Coronary artery (tissue), 2 donors: ENCODE results near the gene TMEM87B.
"Not testable (repeated sequence)": the region's sequence is repeated elsewhere in the genome, so short reads cannot be mapped to it uniquely, and the experiment has no call there.

Source experiments
- DNase-seq: peaks from one replicate; pipeline ENCODE4 v3.0.0-alpha.2; 2017; ENCODE audit warnings: low spot score
- H3K27ac ChIP-seq, 2 donors: fragments of 200-600 bp; sonication (generic); one replicate each; pipeline ENCODE4 v1.5.1; 2016 to 2019
- H3K4me3 ChIP-seq: fragments of 200-600 bp; sonication (generic); 2 replicates; pipeline ENCODE4 v1.5.1; 2016; ENCODE audit warnings: mild to moderate bottlenecking, moderate library complexity
- CTCF ChIP-seq: fragments of 200-600 bp; sonication (generic); IDR thresholded peaks from one replicate; pipeline ENCODE4 v1.5.1; 2019; ENCODE audit warnings: antibody characterized with exemption

Gene TMEM87B

DNA sequence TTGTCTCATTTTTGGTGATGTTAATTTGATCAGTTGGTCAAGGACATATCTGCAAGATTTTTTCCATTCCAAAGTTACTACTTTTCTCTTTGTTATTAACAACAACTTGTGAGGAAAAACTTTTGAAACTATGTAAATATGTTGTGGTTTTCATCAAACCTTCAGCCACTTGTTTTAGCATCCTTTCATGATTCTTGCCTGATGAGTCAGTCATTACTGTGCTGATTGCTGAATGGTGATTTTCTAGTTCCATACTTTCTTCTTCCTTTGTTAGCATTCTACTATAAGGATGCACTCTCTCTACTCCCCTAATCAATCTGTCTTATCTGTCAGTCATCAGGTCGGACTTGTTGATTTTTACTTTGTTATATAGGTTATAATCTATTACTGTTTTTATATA, 10.9 kb downstream of the TMEM87B start:
- no peak overlapping the region for H3K4me3 ChIP-seq
- no peak for DNase-seq
- TF ChIP-seq CTCF = no peak
- no peak overlapping the region for H3K27ac ChIP-seq

DNA sequence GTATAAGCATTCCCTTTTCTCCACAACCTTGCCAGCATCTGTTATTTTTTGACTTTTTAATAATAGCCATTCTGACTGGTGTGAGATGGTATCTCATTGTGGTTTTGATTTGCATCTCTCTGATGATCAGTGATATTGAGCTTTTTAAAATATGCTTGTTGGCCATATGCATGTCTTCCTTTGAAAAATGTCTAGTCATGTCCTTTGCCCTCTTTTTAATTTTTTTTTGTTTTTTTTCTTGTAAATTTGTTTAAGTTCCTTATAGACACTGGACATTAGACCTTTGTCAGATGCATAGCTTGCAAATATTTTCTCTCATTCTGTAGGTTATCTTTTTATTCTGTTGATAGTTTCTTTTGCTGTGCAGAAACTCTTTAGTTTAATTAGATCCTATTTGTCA, 14.7 kb downstream of the TMEM87B start:
- H3K27ac ChIP-seq, DNase-seq, H3K4me3 ChIP-seq: not testable (repeated sequence)

GRCh38 chr2:112073875-112074274, 18.8 kb downstream of the TMEM87B start:
- no peak for TF ChIP-seq CTCF
- Histone ChIP-seq H3K4me3 (no peak overlapping the region), H3K27ac (no peak overlapping the region)
- no peak for DNase-seq

GRCh38 chr2:112074506-112074905, 19.4 kb downstream of the TMEM87B start:
- H3K27ac ChIP-seq = no peak overlapping the region
- no peak for TF ChIP-seq CTCF
- DNase-seq = no peak
- no peak overlapping the region for H3K4me3 ChIP-seq

DNA sequence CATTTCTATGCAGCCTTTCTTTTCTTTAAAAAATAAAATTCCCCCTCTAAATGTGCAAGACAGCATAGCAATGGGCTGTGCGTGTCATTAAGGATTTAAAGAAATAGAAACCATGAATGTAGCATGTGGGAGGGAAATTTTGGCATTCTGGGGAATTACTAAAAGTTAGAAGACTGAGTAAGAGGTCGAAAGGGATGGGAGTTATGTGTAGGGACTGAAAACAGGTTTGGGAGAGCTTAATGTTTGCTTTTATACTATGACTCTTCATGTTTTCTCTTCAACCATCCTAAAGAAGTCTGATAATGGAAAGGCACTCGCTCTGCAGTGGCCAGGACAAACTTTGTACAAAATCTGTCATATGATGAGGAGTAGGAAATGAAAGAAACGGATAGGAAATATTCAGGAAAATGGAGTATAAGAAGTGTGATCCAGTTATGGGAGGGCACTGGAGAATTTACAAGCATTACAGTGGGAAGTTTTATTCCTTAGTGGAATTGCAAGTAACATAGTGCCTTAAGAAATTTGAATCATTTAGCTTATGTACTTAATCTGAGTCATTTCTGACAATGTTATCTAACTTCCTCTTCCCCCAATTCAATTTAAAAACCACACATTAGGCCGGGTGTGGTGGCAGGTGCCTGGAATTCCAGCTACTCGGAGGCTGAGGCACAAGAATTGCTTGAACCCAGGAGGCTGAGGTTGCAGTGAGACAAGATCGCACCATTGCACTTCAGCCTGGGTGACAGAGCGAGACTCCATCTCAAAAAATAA, 20.6 kb downstream of the TMEM87B start:
- no peak for DNase-seq
- Histone ChIP-seq H3K27ac (no peak overlapping the region), H3K4me3 (no peak overlapping the region)
- no peak for TF ChIP-seq CTCF

DNA sequence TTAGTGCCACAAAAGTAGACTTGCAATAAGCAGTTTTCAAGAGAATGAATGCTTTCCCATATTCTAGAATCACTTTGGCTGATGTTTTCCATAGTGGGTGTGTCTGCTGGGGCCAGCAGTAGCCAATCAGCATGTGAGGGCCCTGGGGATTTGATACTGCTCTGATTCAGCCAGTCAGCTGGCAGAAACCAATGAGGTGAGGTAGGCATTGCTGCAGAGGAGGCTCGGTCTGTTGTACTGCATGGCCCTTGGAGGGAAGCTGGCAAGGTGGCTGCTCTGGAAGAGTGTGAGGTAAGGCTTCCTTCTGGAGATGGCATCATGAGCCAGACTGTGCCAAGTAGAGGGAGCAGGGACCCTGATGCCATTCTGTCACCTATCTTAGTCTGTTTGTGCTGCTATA, 22.7 kb downstream of the TMEM87B start:
- H3K27ac ChIP-seq = no peak overlapping the region
- DNase-seq = no peak
- no peak for TF ChIP-seq CTCF

GRCh38 chr2:112081262-112081661, 26.2 kb downstream of the TMEM87B start:
- Histone ChIP-seq H3K27ac (no peak overlapping the region), H3K4me3 (no peak overlapping the region)
- TF ChIP-seq CTCF = no peak
- DNase-seq = no peak

More for the DNA sequence above, 22.7 kb downstream of the TMEM87B start:
- no peak overlapping the region for H3K4me3 ChIP-seq
